ENCODE measurements around the gene SF1.

The SF1 gene

DNA sequence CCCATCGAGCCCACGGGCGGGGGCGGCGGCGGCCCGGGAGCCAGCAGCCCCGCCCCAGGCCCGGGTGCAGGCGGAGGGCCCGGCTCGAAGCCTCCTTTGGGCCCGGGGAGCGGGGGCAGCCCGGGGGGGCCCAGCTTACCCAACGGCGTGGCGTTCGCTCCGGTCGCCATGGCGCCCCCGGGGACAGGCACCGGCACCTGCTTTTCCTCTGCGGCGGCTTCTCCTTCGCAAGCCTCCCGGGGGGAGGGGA, 194 bp downstream of the SF1 start:
- peak overlapping the region; percentile 63 for H3K4me3 ChIP-seq (ENCODE audit: control insufficient read depth, low read depth, low read length)
- TF ChIP-seq CTCF (IDR thresholded peaks at IDR 0.05; ENCODE audit: control insufficient read depth, insufficient read depth, low read depth, low read length, missing control alignments) = no peak

GRCh38 chr11:64777449-64778222, 706 bp downstream of the SF1 start:
- peak overlapping the region; percentile 89 for H3K4me3 ChIP-seq (ENCODE audit: control insufficient read depth, low read depth, low read length)
- no peak for TF ChIP-seq CTCF (IDR thresholded peaks at IDR 0.05; ENCODE audit: control insufficient read depth, insufficient read depth, low read depth, low read length, missing control alignments)
- peak; percentile 39 for DNase-seq (ENCODE audit: low read depth)

More for the DNA sequence above, 194 bp downstream of the SF1 start:
- DNase-seq (ENCODE audit: low read depth) = no peak

DNA sequence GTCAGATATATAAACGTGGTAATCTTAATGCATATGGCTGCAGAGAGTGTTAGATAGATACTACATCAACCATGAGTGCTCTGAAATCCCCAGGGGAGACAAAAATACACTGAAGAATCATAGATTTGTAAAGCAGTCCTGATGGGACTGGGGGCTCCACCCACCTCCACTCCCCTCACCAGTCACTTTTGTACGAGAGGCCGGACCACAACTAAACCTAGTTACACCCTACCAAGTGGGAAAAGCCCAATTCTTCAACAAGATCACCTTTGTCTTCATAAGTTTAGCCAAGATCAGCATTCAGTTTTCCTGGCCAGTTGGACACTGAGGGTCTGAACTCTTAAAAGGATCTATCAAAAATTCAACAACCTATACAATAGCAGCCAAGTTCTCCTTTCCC, 1.5 kb downstream of the SF1 start:
- DNase-seq (ENCODE audit: low read depth) = no peak

GRCh38 chr11:64776425-64776824, 1.9 kb downstream of the SF1 start:
- no peak for DNase-seq (ENCODE audit: low read depth)
- H3K4me3 ChIP-seq (ENCODE audit: control insufficient read depth, low read depth, low read length) = peak overlapping the region; percentile 89

More for the DNA sequence above, 1.5 kb downstream of the SF1 start:
- no peak for TF ChIP-seq CTCF (IDR thresholded peaks at IDR 0.05; ENCODE audit: control insufficient read depth, insufficient read depth, low read depth, low read length, missing control alignments)
- peak overlapping the region; percentile 89 for H3K4me3 ChIP-seq (ENCODE audit: control insufficient read depth, low read depth, low read length)

DNA sequence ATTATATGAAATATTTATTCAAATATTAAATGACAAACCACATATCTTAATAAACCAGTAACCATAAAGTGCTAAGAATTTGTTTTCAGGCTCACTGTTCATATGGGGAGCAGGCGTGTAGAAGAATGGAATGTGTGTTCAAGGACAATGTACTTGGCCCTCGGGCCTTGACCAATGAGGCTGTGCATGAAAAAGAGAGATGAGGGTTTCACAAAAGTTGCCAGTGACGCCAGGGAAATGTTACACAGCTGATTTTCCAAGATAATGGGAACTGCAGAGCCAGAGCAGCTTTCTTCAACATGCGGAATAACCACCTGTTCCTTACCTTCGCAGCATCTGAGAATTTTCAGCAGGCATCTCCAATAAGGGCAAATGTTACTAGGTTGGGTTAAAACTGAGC, 4.2 kb downstream of the SF1 start:
- no peak overlapping the region for H3K4me3 ChIP-seq (ENCODE audit: control insufficient read depth, low read depth, low read length)
- DNase-seq (ENCODE audit: low read depth) = no peak
- no peak for TF ChIP-seq CTCF (IDR thresholded peaks at IDR 0.05; ENCODE audit: control insufficient read depth, insufficient read depth, low read depth, low read length, missing control alignments)

More at GRCh38 chr11:64776425-64776824, 1.9 kb downstream of the SF1 start:
- TF ChIP-seq CTCF (IDR thresholded peaks at IDR 0.05; ENCODE audit: control insufficient read depth, insufficient read depth, low read depth, low read length, missing control alignments) = no peak

- no peak for TF ChIP-seq CTCF (IDR thresholded peaks at IDR 0.05; ENCODE audit: control insufficient read depth, insufficient read depth, low read depth, low read length, missing control alignments)
- no peak overlapping the region for H3K4me3 ChIP-seq (ENCODE audit: control insufficient read depth, low read depth, low read length)
- no peak for DNase-seq (ENCODE audit: low read depth)
These were observed 5.9 kb downstream of the SF1 start for GRCh38 chr11:64772303-64773018.

Data from AG09309 (cell line).